Breast epithelium (tissue), 3 donors: Measurements from ENCODE around the gene PHYKPL.
"Not testable (repeated sequence)": the region's sequence is repeated elsewhere in the genome, so short reads cannot be mapped to it uniquely, and the experiment has no call there.

Experiments used
- POLR2A ChIP-seq: fragments of 450-650 bp; IDR thresholded peaks from one replicate; pipeline ENCODE4 v1.6.1; 2016; ENCODE audit warnings: antibody characterized with exemption, mild to moderate bottlenecking, moderate library complexity
- POLR2AphosphoS5 ChIP-seq, 3 donors: sonication (generic); formaldehyde crosslinking; IDR thresholded peaks; one replicate each; pipeline ENCODE4 v1.6.1; 2017; ENCODE audit warnings: antibody characterized with exemption in 3 of 3
- TF ChIP-seq, protein P1 (sequence below), 3 donors: fragments of 450-650 bp; IDR thresholded peaks; one replicate each; pipeline ENCODE4 v1.5.1; 2016 to 2017; ENCODE audit warnings: antibody characterized with exemption in 3 of 3, mild to moderate bottlenecking in 3 of 3, moderate library complexity in 3 of 3

DNA sequence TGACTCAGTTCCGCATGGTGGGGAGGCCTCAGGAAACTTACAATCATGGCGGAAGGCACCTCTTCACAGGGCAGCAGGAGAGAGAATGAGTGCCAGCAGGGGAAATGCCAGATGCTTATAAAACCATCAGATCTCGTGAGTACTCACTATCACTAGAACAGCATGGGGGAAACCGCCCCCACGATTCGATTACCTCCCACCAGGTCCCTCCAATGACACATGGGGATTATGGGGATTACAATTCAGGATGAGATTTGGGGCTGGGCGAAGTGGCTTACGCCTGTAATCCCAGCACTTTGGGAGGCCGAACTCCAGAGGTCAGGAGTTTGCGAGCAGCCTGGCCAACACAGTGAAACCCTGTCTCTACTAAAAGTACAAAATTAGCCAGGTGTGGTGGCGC lies 34.5 kb downstream of the PHYKPL start:
- TF ChIP-seq, protein P1, sequence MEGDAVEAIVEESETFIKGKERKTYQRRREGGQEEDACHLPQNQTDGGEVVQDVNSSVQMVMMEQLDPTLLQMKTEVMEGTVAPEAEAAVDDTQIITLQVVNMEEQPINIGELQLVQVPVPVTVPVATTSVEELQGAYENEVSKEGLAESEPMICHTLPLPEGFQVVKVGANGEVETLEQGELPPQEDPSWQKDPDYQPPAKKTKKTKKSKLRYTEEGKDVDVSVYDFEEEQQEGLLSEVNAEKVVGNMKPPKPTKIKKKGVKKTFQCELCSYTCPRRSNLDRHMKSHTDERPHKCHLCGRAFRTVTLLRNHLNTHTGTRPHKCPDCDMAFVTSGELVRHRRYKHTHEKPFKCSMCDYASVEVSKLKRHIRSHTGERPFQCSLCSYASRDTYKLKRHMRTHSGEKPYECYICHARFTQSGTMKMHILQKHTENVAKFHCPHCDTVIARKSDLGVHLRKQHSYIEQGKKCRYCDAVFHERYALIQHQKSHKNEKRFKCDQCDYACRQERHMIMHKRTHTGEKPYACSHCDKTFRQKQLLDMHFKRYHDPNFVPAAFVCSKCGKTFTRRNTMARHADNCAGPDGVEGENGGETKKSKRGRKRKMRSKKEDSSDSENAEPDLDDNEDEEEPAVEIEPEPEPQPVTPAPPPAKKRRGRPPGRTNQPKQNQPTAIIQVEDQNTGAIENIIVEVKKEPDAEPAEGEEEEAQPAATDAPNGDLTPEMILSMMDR (IDR thresholded peaks at IDR 0.05), result not testable (repeated sequence)
- TF ChIP-seq POLR2A; POLR2AphosphoS5 (IDR thresholded peaks at IDR 0.05): not testable (repeated sequence)
